Body of pancreas (tissue), 4 donors: ENCODE data around the gene CDC14B.

Experiments
- POLR2A ChIP-seq, 3 donors: fragments of 450-650 bp; IDR thresholded peaks; one replicate each; pipeline ENCODE4 v1.6.1; 2016; ENCODE audit warnings: antibody characterized with exemption in 3 of 3, mild to moderate bottlenecking in 2 of 3
- TF ChIP-seq, protein P1 (sequence below), 7 experiments: fragments of 450-650 bp in 4 of 7; fragments of 200-600 bp in 3 of 7; sonication (generic) in 3 of 7; IDR thresholded peaks; one replicate each; pipeline ENCODE4 v1.5.1; 2016 to 2019; ENCODE audit warnings: antibody characterized with exemption in 7 of 7

DNA sequence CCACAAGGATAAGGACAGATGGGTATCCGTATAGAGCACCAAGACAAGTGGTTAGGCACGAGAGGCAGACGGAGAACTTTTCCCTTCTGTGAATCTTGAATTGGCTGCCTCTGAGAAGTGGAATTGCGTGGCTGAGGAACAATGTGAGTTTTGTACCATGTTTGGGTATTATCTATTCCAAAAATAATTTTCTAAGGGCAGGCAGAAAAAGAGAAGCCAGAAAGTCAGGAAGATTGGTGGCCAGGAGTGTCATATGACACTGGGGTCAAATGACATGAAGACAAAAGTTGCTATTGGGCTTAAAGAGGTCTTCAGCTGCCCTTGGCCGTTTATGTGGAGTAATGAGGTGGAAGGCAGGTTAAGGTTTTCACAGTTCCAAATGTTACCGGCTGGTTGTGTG, 155.2 kb downstream of the CDC14B start:
- TF ChIP-seq, protein P1, sequence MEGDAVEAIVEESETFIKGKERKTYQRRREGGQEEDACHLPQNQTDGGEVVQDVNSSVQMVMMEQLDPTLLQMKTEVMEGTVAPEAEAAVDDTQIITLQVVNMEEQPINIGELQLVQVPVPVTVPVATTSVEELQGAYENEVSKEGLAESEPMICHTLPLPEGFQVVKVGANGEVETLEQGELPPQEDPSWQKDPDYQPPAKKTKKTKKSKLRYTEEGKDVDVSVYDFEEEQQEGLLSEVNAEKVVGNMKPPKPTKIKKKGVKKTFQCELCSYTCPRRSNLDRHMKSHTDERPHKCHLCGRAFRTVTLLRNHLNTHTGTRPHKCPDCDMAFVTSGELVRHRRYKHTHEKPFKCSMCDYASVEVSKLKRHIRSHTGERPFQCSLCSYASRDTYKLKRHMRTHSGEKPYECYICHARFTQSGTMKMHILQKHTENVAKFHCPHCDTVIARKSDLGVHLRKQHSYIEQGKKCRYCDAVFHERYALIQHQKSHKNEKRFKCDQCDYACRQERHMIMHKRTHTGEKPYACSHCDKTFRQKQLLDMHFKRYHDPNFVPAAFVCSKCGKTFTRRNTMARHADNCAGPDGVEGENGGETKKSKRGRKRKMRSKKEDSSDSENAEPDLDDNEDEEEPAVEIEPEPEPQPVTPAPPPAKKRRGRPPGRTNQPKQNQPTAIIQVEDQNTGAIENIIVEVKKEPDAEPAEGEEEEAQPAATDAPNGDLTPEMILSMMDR (IDR thresholded peaks at IDR 0.05): no peak
- TF ChIP-seq POLR2A (IDR thresholded peaks at IDR 0.05): no peak
